Uterus (tissue), 2 donors: ENCODE results near the gene ACTRT2.

Source experiments
- CTCF ChIP-seq, 4 experiments: fragments of 200-600 bp in 2 of 4; fragments of 450-650 bp in 2 of 4; sonication (generic) in 2 of 4; IDR thresholded peaks; one replicate each; pipeline ENCODE4 v1.5.1; 2016 to 2019; ENCODE audit warnings: antibody characterized with exemption in 4 of 4, mild to moderate bottlenecking in 2 of 4, moderate library complexity in 1 of 4
- POLR2A ChIP-seq, 2 donors: fragments of 450-650 bp; IDR thresholded peaks; one replicate each; pipeline ENCODE4 v1.6.1; 2016; ENCODE audit warnings: antibody characterized with exemption in 2 of 2, mild to moderate bottlenecking in 1 of 2, moderate library complexity in 1 of 2

- no peak for TF ChIP-seq POLR2A (IDR thresholded peaks at IDR 0.05)
- TF ChIP-seq CTCF (IDR thresholded peaks at IDR 0.05), result no peak
Measured at GRCh38 chr1:3061566-3061965, 40.3 kb downstream of the ACTRT2 start.
